Ishikawa (cell line): ENCODE results near the gene PTPRN2.

Source experiments
- CEBPB ChIP-seq: IDR thresholded peaks from 2 replicates; pipeline ENCODE4 v1.6.1; 2012
- CREB1 ChIP-seq: IDR thresholded peaks from 2 replicates; pipeline ENCODE4 v1.6.1; 2012; ENCODE audit warnings: low read depth
- EGR1 ChIP-seq: IDR thresholded peaks from 2 replicates; pipeline ENCODE4 v1.6.1; 2012
- EP300 ChIP-seq: IDR thresholded peaks from 2 replicates; pipeline ENCODE4 v1.6.1; 2012; ENCODE audit warnings: borderline replicate concordance
- FOXM1 ChIP-seq: IDR thresholded peaks from 2 replicates; pipeline ENCODE4 v1.6.1; 2012; ENCODE audit warnings: low read depth, borderline replicate concordance
- MAX ChIP-seq: IDR thresholded peaks from 2 replicates; pipeline ENCODE4 v1.6.1; 2012
- NFIC ChIP-seq: IDR thresholded peaks from 2 replicates; pipeline ENCODE4 v1.6.1; 2012
- RAD21 ChIP-seq: IDR thresholded peaks from 2 replicates; pipeline ENCODE4 v1.6.1; 2012; ENCODE audit warnings: low read depth
- REST ChIP-seq: IDR thresholded peaks from 2 replicates; pipeline ENCODE4 v1.6.1; 2012; ENCODE audit warnings: low read depth, mild to moderate bottlenecking
- TAF1 ChIP-seq: IDR thresholded peaks from 2 replicates; pipeline ENCODE4 v1.6.1; 2012; ENCODE audit warnings: low read depth, mild to moderate bottlenecking
- TCF12 ChIP-seq: IDR thresholded peaks from 2 replicates; pipeline ENCODE4 v1.6.1; 2012; ENCODE audit warnings: low read depth
- TEAD4 ChIP-seq: IDR thresholded peaks from 2 replicates; pipeline ENCODE4 v1.6.1; 2012
- USF1 ChIP-seq: IDR thresholded peaks from 2 replicates; pipeline ENCODE4 v1.6.1; 2012
- YY1 ChIP-seq: IDR thresholded peaks from 2 replicates; pipeline ENCODE4 v1.6.1; 2012; ENCODE audit warnings: low read depth
- ZBTB7A ChIP-seq: IDR thresholded peaks from 2 replicates; pipeline ENCODE4 v1.6.1; 2012; ENCODE audit warnings: low read depth

Gene PTPRN2

GRCh38 chr7:157770716-157771320 lies 816.8 kb downstream of the PTPRN2 start:
- no peak for TF ChIP-seq NFIC
- TF ChIP-seq CREB1: no peak
- TF ChIP-seq ZBTB7A: no peak
- no peak for TF ChIP-seq YY1
- TF ChIP-seq CEBPB: no peak
- TF ChIP-seq FOXM1: no peak
- no peak for TF ChIP-seq EP300
- no peak for TF ChIP-seq TAF1
- no peak for TF ChIP-seq TEAD4
- no peak for TF ChIP-seq MAX
- TF ChIP-seq REST: no peak
- no peak for TF ChIP-seq RAD21
- TF ChIP-seq TCF12: no peak
- TF ChIP-seq EGR1: no peak
- no peak for TF ChIP-seq USF1

- TF ChIP-seq TEAD4 (no peak), REST (no peak), YY1 (no peak), FOXM1 (no peak), USF1 (no peak)
Measured at GRCh38 chr7:157769526-157770215, 818.0 kb downstream of the PTPRN2 start.

- no peak for TF ChIP-seq USF1
- no peak for TF ChIP-seq ZBTB7A
- TF ChIP-seq MAX: no peak
- no peak for TF ChIP-seq YY1
- no peak for TF ChIP-seq TEAD4
- TF ChIP-seq EP300: no peak
- no peak for TF ChIP-seq REST
- TF ChIP-seq CEBPB: no peak
- no peak for TF ChIP-seq TCF12
- no peak for TF ChIP-seq EGR1
- TF ChIP-seq NFIC: no peak
- TF ChIP-seq CREB1: no peak
- no peak for TF ChIP-seq FOXM1
- no peak for TF ChIP-seq RAD21
Measured at GRCh38 chr7:157769086-157769485, 818.5 kb downstream of the PTPRN2 start.

- TF ChIP-seq CEBPB (no peak), NFIC (no peak), TEAD4 (no peak), FOXM1 (no peak), CREB1 (no peak), USF1 (no peak), EGR1 (no peak)
Measured at GRCh38 chr7:157768198-157768597, 819.4 kb downstream of the PTPRN2 start.
